Activated T-cell treated with anti-CD3 and anti-CD28 coated beads, Interleukin-2, amount 50 U/mL, for 24 hours (primary cell): ENCODE measurements around the gene VASH2.
"Not testable (repeated sequence)": the region's sequence is repeated elsewhere in the genome, so short reads cannot be mapped to it uniquely, and the experiment has no call there.

Experiments
- DNase-seq: peaks from one replicate; pipeline ENCODE4 v3.0.0-alpha.2; 2020
- H3K27ac Mint-ChIP-seq: 2 replicates; pipeline ENCODE4 v1.8.0; 2020; ENCODE audit warnings: mild to moderate bottlenecking, mixed read lengths
- H3K27me3 Mint-ChIP-seq: 2 replicates; pipeline ENCODE4 v1.8.0; 2020; ENCODE audit warnings: mixed read lengths
- H3K36me3 Mint-ChIP-seq: 2 replicates; pipeline ENCODE4 v1.8.0; 2020; ENCODE audit warnings: low read depth, mixed read lengths
- H3K4me1 Mint-ChIP-seq: 2 replicates; pipeline ENCODE4 v1.8.0; 2020; ENCODE audit warnings: low read depth, mixed read lengths
- H3K4me3 Mint-ChIP-seq: 2 replicates; pipeline ENCODE4 v1.8.0; 2020; ENCODE audit warnings: mild to moderate bottlenecking, moderate library complexity, mixed read lengths
- H3K9me3 Mint-ChIP-seq: 2 replicates; pipeline ENCODE4 v1.8.0; 2020; ENCODE audit warnings: mixed read lengths

The VASH2 gene

DNA sequence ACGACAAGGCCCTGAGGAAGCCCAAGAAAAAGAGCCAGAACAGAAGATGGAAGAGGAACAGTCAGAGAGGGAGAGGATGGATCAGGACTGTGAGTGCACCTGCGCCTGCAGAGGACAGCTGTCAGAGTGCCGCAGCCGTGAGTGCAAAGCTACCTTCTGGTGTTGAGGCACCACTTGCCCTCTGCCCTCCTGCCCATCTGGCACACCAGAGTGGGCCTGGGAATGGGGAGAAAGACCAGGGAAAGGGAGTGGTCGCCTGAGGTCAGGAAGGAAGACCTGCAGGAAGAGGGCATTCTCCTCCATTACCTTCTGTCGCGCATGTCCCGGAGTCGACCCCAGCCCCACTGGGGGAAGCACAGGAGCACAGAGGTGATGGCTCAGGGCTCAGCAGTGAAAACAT lies 26.2 kb downstream of the VASH2 start:
- H3K36me3 Mint-ChIP-seq: no peaks in the 10 kb centered on the region
- no peak overlapping the region for H3K27ac Mint-ChIP-seq
- DNase-seq: no peak
- peaks cover 5% of the 10 kb centered on the region for H3K27me3 Mint-ChIP-seq
- H3K4me1 Mint-ChIP-seq: peaks cover 27% of the 10 kb centered on the region
- no peak overlapping the region for H3K4me3 Mint-ChIP-seq
- no peaks in the 10 kb centered on the region for H3K9me3 Mint-ChIP-seq

DNA sequence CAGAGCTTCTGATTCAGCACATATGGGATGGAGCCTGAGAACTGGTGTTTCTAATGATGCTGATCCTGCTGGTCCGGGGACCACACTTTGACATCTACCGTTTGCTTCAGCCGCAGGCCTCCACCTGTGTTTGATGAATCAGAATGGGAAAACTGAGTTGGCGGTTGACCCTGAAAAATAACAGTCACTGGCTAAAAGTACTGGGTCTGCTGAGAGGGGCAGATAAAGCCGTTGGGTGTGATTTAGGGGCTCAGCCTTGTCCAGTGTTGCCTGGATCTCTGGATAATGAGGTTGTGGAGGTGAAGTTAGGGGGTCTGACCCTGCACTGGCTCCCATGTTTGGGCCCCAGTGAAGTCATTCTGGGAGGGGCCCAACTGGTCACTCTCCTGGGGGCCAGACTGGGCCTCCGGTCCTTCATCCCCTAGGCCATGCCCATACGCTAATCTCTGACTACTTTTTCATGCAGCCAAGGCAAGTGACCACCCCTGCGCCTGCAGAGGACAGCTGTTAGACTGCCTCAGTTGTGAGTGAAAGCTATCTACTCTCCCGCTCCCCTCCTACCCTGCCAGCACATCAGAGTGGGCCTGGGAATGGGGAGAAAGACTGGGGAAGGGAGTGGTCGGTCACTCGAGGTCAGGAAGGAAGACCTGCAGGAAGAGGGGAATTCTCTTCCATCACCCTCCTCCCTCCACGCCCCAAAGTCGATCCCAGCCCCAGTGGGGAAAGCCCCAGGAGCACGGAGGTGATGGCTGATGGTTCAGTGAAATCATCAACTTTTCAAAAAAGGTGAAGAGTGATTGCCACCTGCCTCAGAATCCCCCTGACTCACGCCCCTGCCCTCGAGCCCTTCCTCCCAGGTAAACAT lies 27.7 kb downstream of the VASH2 start:
- no peak for DNase-seq
- Mint-ChIP-seq H3K27ac (no peak overlapping the region), H3K4me3 (no peak overlapping the region), H3K9me3 (no peaks in the 10 kb centered on the region), H3K36me3 (no peaks in the 10 kb centered on the region), H3K27me3 (peaks cover 5% of the 10 kb centered on the region), H3K4me1 (peaks cover 29% of the 10 kb centered on the region)

DNA sequence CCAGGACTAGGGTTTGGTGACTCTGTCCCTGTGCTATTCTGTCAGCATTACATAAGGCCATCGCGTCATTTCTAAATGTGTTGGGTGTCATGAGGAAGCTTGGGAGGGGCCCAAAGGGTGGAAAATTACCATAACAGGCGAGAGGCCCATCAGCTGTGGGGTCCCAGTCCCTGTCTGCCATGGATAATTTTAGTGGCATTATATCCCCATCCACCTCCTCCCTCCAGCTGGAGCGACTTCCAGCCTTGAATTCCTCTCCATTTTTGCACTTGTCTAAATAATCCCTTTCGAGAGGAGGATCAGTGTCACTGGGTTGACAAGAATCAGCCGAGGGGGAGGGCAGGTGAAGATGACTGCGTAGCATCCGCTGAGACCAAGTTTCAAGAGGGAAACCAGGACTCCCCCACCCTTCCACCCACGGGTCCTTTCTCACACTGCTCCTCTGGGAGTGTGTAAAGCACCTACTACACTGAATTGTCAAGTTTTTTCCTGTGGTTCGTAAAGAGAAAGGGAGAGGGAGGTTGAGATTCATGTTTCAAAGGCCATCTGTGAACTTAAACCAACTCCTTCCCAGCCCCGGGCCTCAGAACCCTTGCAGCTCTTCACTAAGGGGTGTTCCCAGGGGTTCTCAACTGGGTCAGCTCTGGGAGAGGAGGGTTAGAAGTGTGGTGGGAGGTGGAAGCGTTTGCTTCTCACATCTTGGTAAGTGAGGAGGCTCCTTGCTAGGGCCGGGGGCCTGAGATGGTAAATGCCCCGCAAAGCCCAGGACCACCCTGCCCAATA lies 29.2 kb downstream of the VASH2 start:
- Mint-ChIP-seq H3K9me3 (no peaks in the 10 kb centered on the region), H3K27ac (peak overlapping the region; percentile 48), H3K4me1 (peaks cover 29% of the 10 kb centered on the region), H3K27me3 (peaks cover 5% of the 10 kb centered on the region), H3K4me3 (no peak overlapping the region), H3K36me3 (no peaks in the 10 kb centered on the region)
- DNase-seq: no peak

DNA sequence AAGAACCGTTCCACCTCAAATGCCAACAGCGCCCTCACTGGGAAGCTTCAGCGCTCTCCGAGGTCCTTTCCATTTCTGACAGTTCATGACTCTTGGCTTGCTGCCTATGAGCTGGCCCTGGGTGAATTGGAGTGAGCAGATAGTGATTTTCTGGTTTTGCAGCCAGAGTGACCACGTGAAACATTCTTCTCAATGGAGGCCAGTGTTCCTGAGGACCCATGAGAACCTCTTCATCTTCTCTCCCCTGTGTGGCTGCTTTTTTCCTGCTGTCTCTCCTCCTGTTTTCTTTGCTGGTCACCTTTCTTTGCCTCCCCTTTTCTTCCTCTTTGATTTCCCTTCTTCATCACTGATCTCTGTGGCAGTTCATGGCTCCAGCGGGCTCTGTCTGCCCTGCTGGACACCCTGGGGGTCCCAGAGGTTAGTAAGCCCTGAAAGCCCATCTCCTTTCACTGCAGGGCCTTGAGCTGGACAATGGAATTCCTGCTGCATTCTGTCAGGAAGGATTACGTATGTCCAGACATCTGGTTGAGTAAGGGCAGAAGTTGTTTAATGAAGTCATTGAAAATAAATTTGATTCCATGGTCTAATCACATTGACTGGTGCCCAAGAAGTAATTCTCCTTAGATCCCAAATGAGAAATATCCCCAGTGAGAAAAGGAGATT lies 29.9 kb downstream of the VASH2 start:
- Mint-ChIP-seq H3K36me3 (no peaks in the 10 kb centered on the region), H3K27me3 (peaks cover 5% of the 10 kb centered on the region), H3K9me3 (no peaks in the 10 kb centered on the region), H3K27ac (peak overlapping the region; percentile 36), H3K4me3 (no peak overlapping the region), H3K4me1 (peaks cover 29% of the 10 kb centered on the region)
- DNase-seq: no peak

DNA sequence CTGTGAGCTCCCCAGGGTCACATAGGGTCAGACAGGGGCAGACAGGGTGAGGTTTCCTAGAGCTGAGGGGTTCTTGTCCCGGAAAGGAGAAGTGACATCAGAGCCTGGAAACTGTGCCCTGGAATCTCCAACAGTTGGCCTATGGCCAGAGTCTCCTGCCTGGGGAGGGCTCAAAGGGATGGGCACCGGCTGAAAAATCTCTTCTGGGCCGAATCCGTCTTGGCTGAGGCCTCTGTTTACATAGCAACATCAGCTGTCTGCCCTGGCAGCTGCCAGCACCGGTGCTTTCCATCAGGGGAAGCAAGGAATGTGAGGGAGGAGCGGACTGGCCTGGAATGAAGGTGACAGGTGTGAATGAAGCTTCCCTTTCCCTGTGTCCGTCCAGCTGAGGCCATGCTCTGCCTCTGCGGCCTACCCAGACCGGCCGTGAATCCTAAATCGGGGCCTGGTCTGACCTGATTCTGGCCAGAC lies 30.7 kb downstream of the VASH2 start:
- H3K4me1 Mint-ChIP-seq: peaks cover 29% of the 10 kb centered on the region
- DNase-seq: no peak
- H3K27me3 Mint-ChIP-seq: peaks cover 5% of the 10 kb centered on the region
- H3K36me3 Mint-ChIP-seq: no peaks in the 10 kb centered on the region
- H3K27ac Mint-ChIP-seq: no peak overlapping the region
- H3K4me3 Mint-ChIP-seq: no peak overlapping the region
- H3K9me3 Mint-ChIP-seq: no peaks in the 10 kb centered on the region

DNA sequence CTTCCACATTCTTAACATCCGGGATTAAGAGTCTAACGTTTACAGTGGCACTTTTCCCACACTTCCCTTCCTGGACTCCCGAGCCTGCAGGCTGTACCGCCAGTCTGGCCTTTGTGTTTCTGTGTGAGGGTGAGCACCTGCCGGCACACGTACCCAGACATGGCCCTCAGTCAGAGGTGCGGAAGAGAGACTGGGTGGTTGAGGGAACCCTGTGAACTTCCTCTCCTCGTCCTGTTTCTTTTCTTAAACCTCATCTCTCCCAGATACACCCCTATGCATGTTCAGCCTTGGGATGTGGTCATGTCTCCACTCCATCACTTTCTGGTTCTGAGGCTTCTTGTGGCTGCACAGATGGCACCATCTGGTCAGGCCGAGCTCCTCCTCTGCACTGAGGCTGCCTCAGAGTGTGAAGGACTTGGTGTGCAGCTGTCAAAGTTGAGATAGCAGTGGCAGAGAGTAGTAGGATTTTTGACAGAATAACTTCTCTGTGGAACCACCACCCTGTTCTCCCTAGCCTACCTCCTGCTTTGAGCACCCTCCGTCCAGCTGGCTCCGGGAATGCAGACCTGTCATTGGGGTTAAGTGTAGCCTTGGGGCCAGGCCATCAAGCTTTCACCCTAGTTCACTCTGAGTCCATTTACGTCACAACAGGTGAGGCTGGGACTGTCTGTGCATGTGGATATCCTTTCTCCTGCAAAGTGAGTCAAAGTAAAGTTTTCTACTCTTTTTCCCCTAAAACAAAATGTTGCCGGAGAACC lies 31.4 kb downstream of the VASH2 start:
- no peak overlapping the region for H3K4me3 Mint-ChIP-seq
- peaks cover 29% of the 10 kb centered on the region for H3K4me1 Mint-ChIP-seq
- H3K27ac Mint-ChIP-seq: no peak overlapping the region

DNA sequence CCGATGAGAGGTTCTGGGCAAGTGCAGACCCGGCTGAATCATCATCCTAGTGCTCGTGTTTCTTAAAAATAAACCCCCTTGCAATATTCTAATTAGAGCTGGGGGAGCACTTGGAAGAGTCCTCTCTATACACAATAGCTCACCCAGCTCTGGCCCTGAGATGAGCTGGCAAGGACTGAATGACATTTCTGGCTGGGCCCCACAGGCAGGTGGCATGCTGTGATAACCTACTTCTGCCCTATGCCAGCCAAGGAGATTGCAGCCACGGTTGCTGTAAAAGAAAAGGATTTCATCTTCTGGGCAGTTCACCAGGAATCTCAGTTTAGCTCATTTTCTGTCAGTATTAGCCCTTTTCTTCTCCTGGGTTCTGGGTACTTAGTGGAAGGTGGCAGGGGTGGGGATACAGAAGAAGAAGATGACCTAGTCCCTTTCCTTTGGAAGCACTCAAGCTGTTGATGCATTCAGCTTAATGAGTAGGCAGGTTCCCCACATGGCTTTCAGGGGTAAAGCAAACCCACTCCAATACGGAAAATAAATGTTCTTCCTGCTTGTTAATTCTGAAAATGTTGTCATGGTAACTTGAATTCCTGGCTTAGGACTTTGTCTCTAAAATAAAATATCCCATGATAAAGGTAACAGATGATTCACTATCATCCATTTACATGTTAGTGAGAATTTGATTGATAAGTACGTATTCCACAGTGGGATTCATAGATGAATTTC lies 32.2 kb downstream of the VASH2 start:
- no peaks in the 10 kb centered on the region for H3K36me3 Mint-ChIP-seq
- no peak overlapping the region for H3K4me3 Mint-ChIP-seq
- H3K27me3 Mint-ChIP-seq: peaks cover 5% of the 10 kb centered on the region
- no peak for DNase-seq
- peaks cover 29% of the 10 kb centered on the region for H3K4me1 Mint-ChIP-seq
- H3K27ac Mint-ChIP-seq: no peak overlapping the region
- no peaks in the 10 kb centered on the region for H3K9me3 Mint-ChIP-seq

More for the DNA sequence above, 31.4 kb downstream of the VASH2 start:
- peaks cover 5% of the 10 kb centered on the region for H3K27me3 Mint-ChIP-seq
- no peak for DNase-seq
- H3K9me3 Mint-ChIP-seq: no peaks in the 10 kb centered on the region
- no peaks in the 10 kb centered on the region for H3K36me3 Mint-ChIP-seq

DNA sequence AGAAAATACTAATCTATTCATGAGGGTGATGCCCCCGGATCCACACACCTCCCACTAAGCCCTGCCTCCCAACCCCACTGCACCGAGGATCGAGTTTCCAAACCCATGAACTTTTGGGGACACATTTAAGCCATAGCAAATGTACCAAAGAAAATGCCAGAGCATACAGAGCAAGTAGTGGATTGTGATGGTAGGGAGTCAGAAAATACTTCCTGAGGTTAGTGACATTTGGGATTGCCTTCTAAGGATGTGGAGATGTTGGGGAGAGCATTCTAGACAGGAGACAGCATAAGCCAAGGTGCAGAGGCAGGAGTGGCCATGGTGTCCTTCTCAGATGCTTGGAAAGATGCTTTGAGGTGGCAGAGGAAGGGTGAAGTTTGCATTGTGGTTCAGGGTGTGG lies 33.1 kb downstream of the VASH2 start:
- Mint-ChIP-seq H3K27ac (no peak overlapping the region), H3K4me3 (no peak overlapping the region), H3K36me3 (no peaks in the 10 kb centered on the region), H3K4me1 (peaks cover 23% of the 10 kb centered on the region), H3K27me3 (peaks cover 4% of the 10 kb centered on the region), H3K9me3 (no peaks in the 10 kb centered on the region)
- no peak for DNase-seq

DNA sequence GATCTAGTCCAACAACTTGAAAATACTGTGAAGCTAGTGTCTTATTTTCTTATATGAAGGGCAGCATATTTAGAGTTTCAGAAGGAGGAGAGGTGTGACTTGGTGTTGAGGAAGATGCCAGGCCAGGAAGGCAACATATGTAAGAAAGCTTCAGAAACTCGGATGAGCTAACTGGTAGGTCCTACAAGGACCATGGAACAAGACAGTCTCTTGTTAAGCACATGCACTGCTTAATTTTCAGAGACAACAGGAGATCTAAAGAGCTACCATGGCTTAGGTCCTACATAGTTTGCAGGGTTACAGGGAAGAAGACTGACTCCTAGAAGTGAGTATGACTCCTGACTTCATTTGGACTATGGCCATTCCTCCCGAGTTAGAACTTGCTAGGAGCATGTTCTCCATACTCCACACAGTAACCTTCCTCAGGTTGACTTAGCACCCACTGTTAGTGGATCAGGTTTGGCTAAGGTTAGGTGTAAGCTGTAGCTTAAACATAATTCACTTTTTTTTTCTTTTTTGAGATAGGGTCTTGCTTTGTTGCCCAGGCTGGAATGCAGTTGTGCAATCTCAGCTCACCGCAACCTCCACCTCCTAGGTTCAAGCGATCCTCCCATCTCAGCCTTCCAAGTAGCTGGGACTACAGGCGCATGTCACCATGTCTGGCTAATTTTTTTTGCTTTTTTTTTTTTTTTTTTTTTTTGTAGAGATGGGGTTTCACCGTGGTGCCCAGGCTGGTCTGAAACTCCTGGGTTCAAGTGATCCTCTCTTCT lies 34.4 kb downstream of the VASH2 start:
- Mint-ChIP-seq H3K9me3 (no peaks in the 10 kb centered on the region), H3K36me3 (peaks cover 10% of the 10 kb centered on the region), H3K27me3 (no peaks in the 10 kb centered on the region), H3K4me1 (peaks cover 10% of the 10 kb centered on the region), H3K4me3 (no peak overlapping the region), H3K27ac (no peak overlapping the region)
- DNase-seq: no peak

DNA sequence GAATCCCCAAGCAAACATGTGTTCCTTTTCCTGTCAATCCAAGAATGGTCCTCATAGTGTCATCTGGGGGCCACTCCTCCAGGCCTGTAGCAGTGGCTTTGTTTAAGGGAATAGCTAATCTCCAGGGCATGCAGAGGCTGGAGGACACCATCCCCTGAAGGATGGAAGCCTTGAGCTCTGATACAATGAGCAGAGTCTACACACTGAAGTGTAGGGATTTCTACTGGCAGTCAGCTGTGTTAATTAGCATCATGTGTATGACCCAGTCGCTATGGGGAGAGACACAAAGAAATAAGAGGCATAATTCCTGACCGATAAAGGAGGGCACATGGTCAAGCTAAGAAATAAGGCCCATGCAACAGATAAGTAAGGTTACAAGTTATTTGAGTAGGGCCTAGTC lies 36.2 kb downstream of the VASH2 start:
- Mint-ChIP-seq H3K36me3 (peaks cover 23% of the 10 kb centered on the region), H3K4me1 (peaks cover 8% of the 10 kb centered on the region), H3K4me3 (no peak overlapping the region), H3K9me3 (no peaks in the 10 kb centered on the region), H3K27me3 (no peaks in the 10 kb centered on the region), H3K27ac (no peak overlapping the region)
- no peak for DNase-seq

DNA sequence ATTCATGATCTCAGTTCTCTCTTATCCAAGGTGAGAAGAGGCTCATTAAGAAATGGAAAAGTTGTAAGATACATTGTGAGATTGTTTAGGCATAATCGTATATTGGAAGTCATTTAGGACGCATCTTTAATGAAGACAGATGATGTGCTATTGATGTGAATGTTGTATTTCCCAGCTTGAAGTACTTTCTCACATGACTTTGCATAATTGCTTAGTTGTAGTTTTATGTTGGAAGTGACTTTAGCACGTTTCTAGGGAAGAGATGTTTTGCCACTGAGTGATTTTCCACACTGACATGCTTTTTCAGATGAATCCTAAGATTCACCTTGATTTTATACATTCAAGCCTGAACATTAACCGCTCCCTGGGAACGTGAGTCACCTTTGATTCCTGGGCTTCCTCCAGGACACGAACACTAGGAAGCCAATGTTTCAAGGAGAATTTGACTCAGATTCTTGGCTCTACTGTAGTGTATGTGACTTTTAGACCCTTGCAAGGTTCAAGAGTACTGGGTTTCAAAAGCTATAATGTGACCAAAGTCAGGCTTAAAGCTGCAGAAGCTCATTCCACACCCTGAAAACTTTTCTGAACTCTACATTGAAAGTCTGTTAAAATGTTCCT lies 37.5 kb downstream of the VASH2 start:
- Mint-ChIP-seq H3K36me3 (peaks cover 33% of the 10 kb centered on the region), H3K9me3 (no peaks in the 10 kb centered on the region), H3K27me3 (no peaks in the 10 kb centered on the region), H3K4me3 (no peak overlapping the region), H3K27ac (no peak overlapping the region), H3K4me1 (peaks cover 6% of the 10 kb centered on the region)
- DNase-seq: no peak

DNA sequence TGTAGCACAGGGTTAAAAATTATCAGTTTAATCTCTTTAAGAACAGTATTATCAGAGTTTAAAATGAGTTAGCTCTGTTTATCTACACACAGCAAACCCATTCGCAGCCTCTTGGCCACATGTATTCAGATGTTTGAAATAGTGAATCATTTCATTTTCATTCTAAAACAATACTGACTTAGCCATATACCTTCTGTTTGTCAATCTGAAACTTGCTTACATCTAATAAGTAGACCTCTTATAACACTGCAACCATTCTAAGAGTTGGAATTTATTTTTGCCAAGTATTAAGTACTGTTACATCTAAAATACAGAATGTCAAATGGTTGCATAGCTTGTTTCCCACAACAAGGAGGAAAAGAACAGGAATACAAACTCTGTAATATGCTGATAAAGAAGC lies 39.9 kb downstream of the VASH2 start:
- H3K4me3 Mint-ChIP-seq: no peak overlapping the region
- DNase-seq: no peak
- H3K27ac Mint-ChIP-seq: no peak overlapping the region

DNA sequence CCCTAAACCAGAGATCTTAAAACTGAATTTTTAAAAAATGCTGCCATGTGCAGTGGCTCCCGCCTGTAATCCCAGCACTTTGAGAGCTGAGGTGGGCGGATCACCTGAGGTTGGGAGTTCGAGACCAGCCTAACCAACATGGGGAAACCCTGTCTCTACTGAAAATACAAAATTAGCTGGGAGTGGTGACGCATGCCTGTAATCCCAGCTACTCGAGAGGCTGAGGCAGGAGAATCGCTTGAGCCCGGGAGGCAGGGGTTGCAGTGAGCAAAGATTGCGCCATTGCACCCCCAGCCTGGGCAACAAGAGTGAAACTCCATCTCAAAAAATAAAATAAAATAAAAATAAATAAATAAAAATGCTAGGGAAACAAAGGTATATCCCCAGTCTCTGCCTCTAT lies 43.6 kb downstream of the VASH2 start:
- H3K4me3 Mint-ChIP-seq, DNase-seq, H3K9me3 Mint-ChIP-seq, H3K27ac Mint-ChIP-seq, H3K27me3 Mint-ChIP-seq: not testable (repeated sequence)
- H3K4me1 Mint-ChIP-seq: peaks cover 11% of the 10 kb centered on the region
- H3K36me3 Mint-ChIP-seq: peaks cover 78% of the 10 kb centered on the region

More for the DNA sequence above, 39.9 kb downstream of the VASH2 start:
- Mint-ChIP-seq H3K9me3 (no peaks in the 10 kb centered on the region), H3K4me1 (peaks cover 7% of the 10 kb centered on the region), H3K36me3 (peaks cover 50% of the 10 kb centered on the region), H3K27me3 (no peaks in the 10 kb centered on the region)
